ENCODE data around the gene WDR70.

DNA sequence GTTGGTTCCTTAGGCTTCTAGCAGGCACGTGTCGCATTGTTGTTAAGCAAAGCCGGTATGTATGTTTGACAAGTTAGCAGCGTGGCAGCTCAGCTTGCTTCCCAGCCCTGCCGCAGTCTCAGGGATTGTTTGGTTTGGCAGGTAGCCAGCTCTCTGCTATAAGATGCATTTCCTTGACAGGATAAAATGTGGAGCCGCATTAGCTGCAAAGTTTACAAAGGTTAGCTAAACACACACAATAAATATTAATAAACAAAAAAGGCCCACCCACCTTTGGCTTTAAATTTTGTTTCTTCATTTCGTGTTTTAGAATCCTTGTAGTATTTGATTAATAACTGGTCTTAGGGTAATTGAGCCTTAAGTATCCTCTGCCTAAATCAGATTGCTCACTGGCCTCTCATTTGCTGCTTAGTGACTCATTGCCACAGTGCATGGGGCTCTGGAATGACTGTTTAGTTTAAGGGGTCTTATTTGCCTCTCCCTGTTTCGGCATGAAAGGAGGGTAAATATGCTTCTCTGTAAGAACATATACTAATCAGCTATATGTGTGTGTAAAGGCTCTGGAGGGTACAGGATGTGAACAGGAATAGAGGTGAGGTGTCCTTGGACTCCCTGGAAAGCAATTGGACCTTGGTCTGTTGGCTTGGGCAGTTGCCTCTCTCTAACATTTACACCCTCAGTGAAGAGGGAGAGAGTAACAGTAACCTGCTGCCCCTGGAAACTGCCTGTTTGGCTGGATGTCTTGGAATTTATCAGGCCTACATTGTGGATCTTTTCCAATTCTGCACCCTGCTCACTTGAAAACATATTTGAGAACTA is 338.7 kb downstream of the WDR70 start:
- no peak for TF ChIP-seq EZH2 (IDR thresholded peaks at IDR 0.05; ENCODE audit: insufficient read depth, low read length)
- TF ChIP-seq, protein P1, sequence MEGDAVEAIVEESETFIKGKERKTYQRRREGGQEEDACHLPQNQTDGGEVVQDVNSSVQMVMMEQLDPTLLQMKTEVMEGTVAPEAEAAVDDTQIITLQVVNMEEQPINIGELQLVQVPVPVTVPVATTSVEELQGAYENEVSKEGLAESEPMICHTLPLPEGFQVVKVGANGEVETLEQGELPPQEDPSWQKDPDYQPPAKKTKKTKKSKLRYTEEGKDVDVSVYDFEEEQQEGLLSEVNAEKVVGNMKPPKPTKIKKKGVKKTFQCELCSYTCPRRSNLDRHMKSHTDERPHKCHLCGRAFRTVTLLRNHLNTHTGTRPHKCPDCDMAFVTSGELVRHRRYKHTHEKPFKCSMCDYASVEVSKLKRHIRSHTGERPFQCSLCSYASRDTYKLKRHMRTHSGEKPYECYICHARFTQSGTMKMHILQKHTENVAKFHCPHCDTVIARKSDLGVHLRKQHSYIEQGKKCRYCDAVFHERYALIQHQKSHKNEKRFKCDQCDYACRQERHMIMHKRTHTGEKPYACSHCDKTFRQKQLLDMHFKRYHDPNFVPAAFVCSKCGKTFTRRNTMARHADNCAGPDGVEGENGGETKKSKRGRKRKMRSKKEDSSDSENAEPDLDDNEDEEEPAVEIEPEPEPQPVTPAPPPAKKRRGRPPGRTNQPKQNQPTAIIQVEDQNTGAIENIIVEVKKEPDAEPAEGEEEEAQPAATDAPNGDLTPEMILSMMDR (IDR thresholded peaks at IDR 0.05; ENCODE audit: insufficient read depth, low read depth, low read length), result no peak

Measured in astrocyte (in vitro differentiated cells and primary cell).